ENCODE results near the gene CXCL12. TPM values are rescaled to one million over a fixed set of nuclear protein-coding genes. Genes with fewer than 3 reads are reported as not detected.

The CXCL12 gene
- total and polyA plus RNA-seq, 4 donors: 108 to 637 (median 222) TPM

- intact Hi-C loops (cut with DNase I): loop anchor here in 1 of 2 donors (2.0 to 10.0 kb wide), 3 partner anchors 72 to 711 kb away; no protein-coding TSS in a partner anchor
- H3K4me1 ChIP-seq (ENCODE audit: control insufficient read depth in 1 of 2, insufficient read depth in 2 of 2, low read length in 2 of 2): no peaks in the 10 kb centered on the region
- no peaks in the 10 kb centered on the region for H3K27me3 ChIP-seq (ENCODE audit: control insufficient read depth in 1 of 2, insufficient read depth in 2 of 2, low read length in 1 of 2)
- H3K27ac ChIP-seq (ENCODE audit: low read depth in 1 of 2, low read length in 2 of 2): no peak overlapping the region
- DNase-seq: peak; percentile 62 to 81
- no peaks in the 10 kb centered on the region for H3K9me3 ChIP-seq (ENCODE audit: control insufficient read depth, low read length)
- WGBS, 2 donors: 2 to 4% methylated on average over 41 to 63 of the region's 63 CpGs
- H3K36me3 ChIP-seq (ENCODE audit: control insufficient read depth in 1 of 2, insufficient read depth in 2 of 2, low read length in 1 of 2): no peaks in the 10 kb centered on the region
- H3K4me3 ChIP-seq (ENCODE audit: low read length in 2 of 2): peak overlapping the region; percentile 40 to 41
- ATAC-seq (ENCODE audit: low FRiP score): peak; percentile 42
Measured at GRCh38 chr10:44383749-44384600, 922 bp downstream of the CXCL12 start.

- Histone ChIP-seq H3K9me3 (ENCODE audit: control insufficient read depth, low read length) (no peaks in the 10 kb centered on the region), H3K4me3 (ENCODE audit: low read length in 2 of 2) (no peak overlapping the region), H3K4me1 (ENCODE audit: control insufficient read depth in 1 of 2, insufficient read depth in 2 of 2, low read length in 2 of 2) (no peaks in the 10 kb centered on the region), H3K36me3 (ENCODE audit: control insufficient read depth in 1 of 2, insufficient read depth in 2 of 2, low read length in 1 of 2) (no peaks in the 10 kb centered on the region), H3K27me3 (ENCODE audit: control insufficient read depth in 1 of 2, insufficient read depth in 2 of 2, low read length in 1 of 2) (no peaks in the 10 kb centered on the region), H3K27ac (ENCODE audit: low read depth in 1 of 2, low read length in 2 of 2) (no peak overlapping the region)
- DNase-seq (peak; percentile 43 to 49), ATAC-seq (ENCODE audit: low FRiP score) (no peak)
- intact Hi-C loops (cut with DNase I): loop anchor here in 1 of 2 donors (5.0 to 10.0 kb wide), 2 partner anchors 71 to 308 kb away; no protein-coding TSS in a partner anchor
- WGBS, 2 donors: 55 to 58% methylated on average over 15 of the region's 15 CpGs
Measured at GRCh38 chr10:44382981-44383748, 1.7 kb downstream of the CXCL12 start.

- 78 to 81% methylated on average over 10 of the region's 10 CpGs for whole genome bisulfite sequencing, 2 donors
- no peaks in the 10 kb centered on the region for H3K9me3 ChIP-seq (ENCODE audit: control insufficient read depth, low read length)
- no peak overlapping the region for H3K4me3 ChIP-seq (ENCODE audit: low read length in 2 of 2)
- no peaks in the 10 kb centered on the region for H3K27me3 ChIP-seq (ENCODE audit: control insufficient read depth in 1 of 2, insufficient read depth in 2 of 2, low read length in 1 of 2)
- DNase-seq (peak; percentile 44 to 74), ATAC-seq (ENCODE audit: low FRiP score) (no peak)
- no peak overlapping the region for H3K27ac ChIP-seq (ENCODE audit: low read depth in 1 of 2, low read length in 2 of 2)
- H3K4me1 ChIP-seq (ENCODE audit: control insufficient read depth in 1 of 2, insufficient read depth in 2 of 2, low read length in 2 of 2): no peaks in the 10 kb centered on the region
- peaks cover 0 to 2% of the 10 kb centered on the region in 2 donors for H3K36me3 ChIP-seq (ENCODE audit: control insufficient read depth in 1 of 2, insufficient read depth in 2 of 2, low read length in 1 of 2)
- intact Hi-C loops (cut with DNase I): loop anchor here in 1 of 2 donors (5.0 to 10.0 kb wide), 2 partner anchors 70 to 307 kb away; no protein-coding TSS in a partner anchor
Measured at GRCh38 chr10:44382131-44382858, 2.6 kb downstream of the CXCL12 start.

GRCh38 chr10:44380829-44381600 is 3.9 kb downstream of the CXCL12 start:
- Histone ChIP-seq H3K36me3 (ENCODE audit: control insufficient read depth in 1 of 2, insufficient read depth in 2 of 2, low read length in 1 of 2) (peaks cover 0 to 2% of the 10 kb centered on the region in 2 donors), H3K4me1 (ENCODE audit: control insufficient read depth in 1 of 2, insufficient read depth in 2 of 2, low read length in 2 of 2) (no peaks in the 10 kb centered on the region), H3K4me3 (ENCODE audit: low read length in 2 of 2) (no peak overlapping the region), H3K27ac (ENCODE audit: low read depth in 1 of 2, low read length in 2 of 2) (no peak overlapping the region), H3K27me3 (ENCODE audit: control insufficient read depth in 1 of 2, insufficient read depth in 2 of 2, low read length in 1 of 2) (no peaks in the 10 kb centered on the region), H3K9me3 (ENCODE audit: control insufficient read depth, low read length) (no peaks in the 10 kb centered on the region)
- ATAC-seq (ENCODE audit: low FRiP score): no peak
- 72 to 79% methylated on average over 7 to 8 of the region's 8 CpGs for WGBS, 2 donors
- intact Hi-C loops (cut with DNase I): loop anchor here in 1 of 2 donors (5.0 to 10.0 kb wide), 2 partner anchors 69 to 306 kb away; no protein-coding TSS in a partner anchor
- DNase-seq: peak; percentile 20 to 27

- ATAC-seq (ENCODE audit: low FRiP score) (no peak), DNase-seq (no peak)
- H3K36me3 ChIP-seq (ENCODE audit: control insufficient read depth in 1 of 2, insufficient read depth in 2 of 2, low read length in 1 of 2): peaks cover 0 to 2% of the 10 kb centered on the region in 2 donors
- no peaks in the 10 kb centered on the region for H3K9me3 ChIP-seq (ENCODE audit: control insufficient read depth, low read length)
- WGBS, 2 donors: 80 to 81% methylated on average over 4 of the region's 4 CpGs
- intact Hi-C loops (cut with DNase I): loop anchor here in 1 of 2 donors (5.0 to 10.0 kb wide), 2 partner anchors 68 to 305 kb away; no protein-coding TSS in a partner anchor
- H3K27me3 ChIP-seq (ENCODE audit: control insufficient read depth in 1 of 2, insufficient read depth in 2 of 2, low read length in 1 of 2): no peaks in the 10 kb centered on the region
- H3K27ac ChIP-seq (ENCODE audit: low read depth in 1 of 2, low read length in 2 of 2): no peak overlapping the region
- H3K4me1 ChIP-seq (ENCODE audit: control insufficient read depth in 1 of 2, insufficient read depth in 2 of 2, low read length in 2 of 2): no peaks in the 10 kb centered on the region
- H3K4me3 ChIP-seq (ENCODE audit: low read length in 2 of 2): no peak overlapping the region
Measured at GRCh38 chr10:44379907-44380306, 5.0 kb downstream of the CXCL12 start.

GRCh38 chr10:44378626-44379025 is 6.3 kb downstream of the CXCL12 start:
- Histone ChIP-seq H3K4me3 (ENCODE audit: low read length in 2 of 2) (no peak overlapping the region), H3K27me3 (ENCODE audit: control insufficient read depth in 1 of 2, insufficient read depth in 2 of 2, low read length in 1 of 2) (no peaks in the 10 kb centered on the region), H3K9me3 (ENCODE audit: control insufficient read depth, low read length) (no peaks in the 10 kb centered on the region), H3K27ac (ENCODE audit: low read depth in 1 of 2, low read length in 2 of 2) (no peak overlapping the region), H3K4me1 (ENCODE audit: control insufficient read depth in 1 of 2, insufficient read depth in 2 of 2, low read length in 2 of 2) (no peaks in the 10 kb centered on the region), H3K36me3 (ENCODE audit: control insufficient read depth in 1 of 2, insufficient read depth in 2 of 2, low read length in 1 of 2) (peaks cover 0 to 2% of the 10 kb centered on the region in 2 donors)
- intact Hi-C loops (cut with DNase I): no loop called here
- DNase-seq (peak in 1 of 2 donors; percentile 53), ATAC-seq (ENCODE audit: low FRiP score) (no peak)
- WGBS, 2 donors: 89 to 91% methylated on average over 14 of the region's 14 CpGs

- H3K27ac ChIP-seq (ENCODE audit: low read depth in 1 of 2, low read length in 2 of 2): no peak overlapping the region
- H3K27me3 ChIP-seq (ENCODE audit: control insufficient read depth in 1 of 2, insufficient read depth in 2 of 2, low read length in 1 of 2): no peaks in the 10 kb centered on the region
- peaks cover 0 to 2% of the 10 kb centered on the region in 2 donors for H3K36me3 ChIP-seq (ENCODE audit: control insufficient read depth in 1 of 2, insufficient read depth in 2 of 2, low read length in 1 of 2)
- ATAC-seq (ENCODE audit: low FRiP score) (no peak), DNase-seq (peak; percentile 9 to 62)
- no peaks in the 10 kb centered on the region for H3K9me3 ChIP-seq (ENCODE audit: control insufficient read depth, low read length)
- intact Hi-C loops (cut with DNase I): no loop called here
- no peaks in the 10 kb centered on the region for H3K4me1 ChIP-seq (ENCODE audit: control insufficient read depth in 1 of 2, insufficient read depth in 2 of 2, low read length in 2 of 2)
- WGBS, 2 donors: 87 to 88% methylated on average over 16 of the region's 16 CpGs
- H3K4me3 ChIP-seq (ENCODE audit: low read length in 2 of 2): no peak overlapping the region
Measured at GRCh38 chr10:44377651-44378310, 7.1 kb downstream of the CXCL12 start.
